HepG2 (cell line): ENCODE measurements around the gene CDK1. TPM values are rescaled to one million over a fixed set of nuclear protein-coding genes. Genes with fewer than 3 reads are reported as not detected.

Experiments
- ATAC-seq: fragments of 200-7000 bp; cut with Tn5 transposase; 3 replicates; pipeline ENCODE4 v1.9.1; 2020; ENCODE audit warnings: mild to moderate bottlenecking, moderate library complexity
- BruUV-seq: library from RNA; stranded (reverse); fragments of 400-500 nt; replicated peaks from 2 replicates; lab custom pipeline; 2021; lab: Mats Ljungman, UMichigan
- CTCF ChIA-PET: fragments of 300-600 bp; formaldehyde crosslinking; extraction: SDS; loops from one replicate; lab custom pipeline; 2021; ENCODE audit warnings: low total read pairs, inconsistent platforms, low intra/inter-chr PET ratio; lab: Yijun Ruan, JAX
- POLR2A ChIA-PET: fragments of 350-600 bp; sonication (Branson Sonifier 250); formaldehyde crosslinking; loops from one replicate; lab custom pipeline; 2020; ENCODE audit warnings: antibody characterized with exemption, inconsistent platforms; lab: Yijun Ruan, JAX
- DNase-seq: peaks from one replicate; pipeline ENCODE4 v3.0.0-alpha.2; 2015; ENCODE audit warnings: low spot score
- FAIRE-seq: peaks from 3 replicates; lab custom pipeline; 2011; peaks lifted over from hg19 to GRCh38; lab: Jason Lieb, UNC
- H2AFZ ChIP-seq: one replicate; pipeline ENCODE4 v1.6.1; 2011; ENCODE audit warnings: low read length, inconsistent platforms
- H3K27ac ChIP-seq: fragments of 300-600 bp; 3 replicates; pipeline ENCODE4 v1.8.0; 2011; ENCODE audit warnings: mixed run types, mild to moderate bottlenecking, mixed read lengths, low read length, inconsistent platforms; ENCODE audit not compliant: insufficient read depth; ENCODE audit errors: extremely low read length
- H3K27me3 ChIP-seq, 2 experiments: fragments of 200-600 bp in 1 of 2; 2 replicates in 1 of 2; 3 replicates in 1 of 2; pipeline versions ENCODE4 v1.6.0 to v1.8.0; 2011; ENCODE audit warnings: low read length in 2 of 2, mild to moderate bottlenecking in 2 of 2, moderate library complexity in 2 of 2, inconsistent platforms in 1 of 2; ENCODE audit not compliant: insufficient read depth in 2 of 2, control insufficient read depth in 1 of 2
- H3K36me3 ChIP-seq, 2 experiments: fragments of 200-600 bp in 1 of 2; replicated peaks in 1 of 2; 2 replicates in 1 of 2; 3 replicates in 1 of 2; pipeline versions ENCODE4 v1.5.1 to v1.8.0; 2011; ENCODE audit warnings: low read length in 2 of 2, inconsistent platforms in 1 of 2; ENCODE audit not compliant: insufficient read depth in 2 of 2, control insufficient read depth in 1 of 2
- H3K4me1 ChIP-seq: 2 replicates; pipeline ENCODE4 v1.5.1; 2012; ENCODE audit warnings: low read length, inconsistent platforms; ENCODE audit not compliant: insufficient read depth
- H3K4me2 ChIP-seq: 2 replicates; pipeline ENCODE4 v1.6.0; 2011; ENCODE audit warnings: low read depth, low read length, inconsistent platforms
- H3K4me3 ChIP-seq, 3 experiments: fragments of 200-600 bp in 1 of 3; sonication (generic), shearing (Covaris generic) in 1 of 3; replicated peaks in 1 of 3; 2 replicates each; pipeline ENCODE4 v1.5.1; 2011 to 2016; ENCODE audit warnings: low read length in 3 of 3, inconsistent platforms in 2 of 3, low read depth in 2 of 3, mild to moderate bottlenecking in 2 of 3, control low read depth in 1 of 3, mixed read lengths in 1 of 3; ENCODE audit not compliant: insufficient read depth in 1 of 3
- H3K79me2 ChIP-seq: one replicate; pipeline ENCODE4 v1.6.1; 2011; ENCODE audit warnings: low read length, inconsistent platforms; ENCODE audit not compliant: insufficient read depth
- H3K9ac ChIP-seq: 2 replicates; pipeline ENCODE4 v1.6.0; 2011; ENCODE audit warnings: mild to moderate bottlenecking, low read depth, low read length, inconsistent platforms; ENCODE audit not compliant: insufficient read depth
- H3K9me3 ChIP-seq: 2 replicates; pipeline ENCODE4 v1.5.1; 2012; ENCODE audit warnings: mild to moderate bottlenecking, low read length
- H4K20me1 ChIP-seq: 2 replicates; pipeline ENCODE4 v1.6.0; 2011; ENCODE audit warnings: inconsistent platforms, mild to moderate bottlenecking, low read length, moderate library complexity; ENCODE audit not compliant: insufficient read depth
- ADNP ChIP-seq: sonication (generic); formaldehyde crosslinking; IDR thresholded peaks from 2 replicates; pipeline ENCODE4 v1.4.0; 2020; ENCODE audit warnings: missing genetic modification reagents
- BRCA1 ChIP-seq: sonication (generic); formaldehyde crosslinking; IDR thresholded peaks from 2 replicates; pipeline ENCODE4 v1.4.0; 2020; ENCODE audit warnings: missing genetic modification reagents
- HDAC6 ChIP-seq: fragments of 200-600 bp; sonication (generic); IDR thresholded peaks from 2 replicates; pipeline ENCODE4 v1.7.0; 2017; ENCODE audit warnings: mild to moderate bottlenecking, antibody characterized with exemption, low read length, low read depth
- HNRNPLL ChIP-seq: fragments of 200-400 bp; formaldehyde crosslinking; IDR thresholded peaks from 2 replicates; pipeline ENCODE4 v1.6.1; 2017; ENCODE audit warnings: mild to moderate bottlenecking, low read depth, low read length; ENCODE audit not compliant: poor library complexity, severe bottlenecking
- MAFG ChIP-seq: sonication (generic); formaldehyde crosslinking; IDR thresholded peaks from 2 replicates; pipeline ENCODE4 v1.5.1; 2020; ENCODE audit warnings: mild to moderate bottlenecking, missing genetic modification reagents
- MIXL1 ChIP-seq: IDR thresholded peaks from 2 replicates; pipeline ENCODE4 v1.6.1; 2016
- NBN ChIP-seq: fragments of 450-650 bp; conservative IDR thresholded peaks from 2 replicates; pipeline ENCODE4 v1.6.1; 2017
- POLR2G ChIP-seq: fragments of 200-400 bp; formaldehyde crosslinking; IDR thresholded peaks from 2 replicates; pipeline ENCODE4 v1.6.1; 2018; ENCODE audit warnings: mild to moderate bottlenecking, low read depth, low read length, moderate library complexity
- SP140L ChIP-seq: sonication (generic); formaldehyde crosslinking; IDR thresholded peaks from 2 replicates; pipeline ENCODE4 v1.4.0; 2020; ENCODE audit warnings: missing genetic modification reagents, borderline replicate concordance
- ZFP36 ChIP-seq: fragments of 150-350 bp; IDR thresholded peaks from 2 replicates; pipeline ENCODE4 v1.6.1; 2018; ENCODE audit warnings: borderline replicate concordance, low read length, low read depth; ENCODE audit not compliant: partially characterized antibody
- ZMAT3 ChIP-seq: sonication (generic); formaldehyde crosslinking; conservative IDR thresholded peaks from 2 replicates; pipeline ENCODE4 v1.7.0; 2021; ENCODE audit warnings: missing genetic modification reagents
- ZNF121 ChIP-seq: sonication (generic); formaldehyde crosslinking; IDR thresholded peaks from 2 replicates; pipeline ENCODE4 v1.5.0; 2020; ENCODE audit warnings: mild to moderate bottlenecking, missing genetic modification reagents
- ZNF629 ChIP-seq: sonication (generic); formaldehyde crosslinking; conservative IDR thresholded peaks from 2 replicates; pipeline ENCODE4 v1.5.0; 2020; ENCODE audit warnings: missing genetic modification reagents
- ZNF720 ChIP-seq: sonication (generic); formaldehyde crosslinking; IDR thresholded peaks from 2 replicates; pipeline ENCODE4 v1.4.0; 2020; ENCODE audit warnings: missing genetic modification reagents
- ZSCAN31 ChIP-seq: sonication (generic); formaldehyde crosslinking; IDR thresholded peaks from 2 replicates; pipeline ENCODE4 v1.5.0; 2020; ENCODE audit warnings: low read depth, mild to moderate bottlenecking, missing genetic modification reagents
- WGBS: methylation state at CpG from one replicate; pipeline ENCODE4 v1.1.6; 2017; ENCODE audit warnings: low lambda C conversion rate; 5-methylcytosine and 5-hydroxymethylcytosine counted together
- in situ Hi-C: cut with HindIII; loops from 2 replicates; pipeline ENCODE4 v1.10.0; 2017; ENCODE audit warnings: low pct_unique_long_range_greater_than_20kb; ENCODE audit not compliant: extremely low pct_ligation_motif_present
- intact Hi-C: fragments of 100-400 bp; cut with micrococcal nuclease; formaldehyde crosslinking; loops from one replicate; pipeline ENCODE4 v1.10.0; 2022; ENCODE audit not compliant: unreplicated experiment
- polyA plus RNA-seq, 8 experiments: library from polyadenylated mRNA; depleted of rRNA in 3 of 8; stranded (reverse) in 7 of 8; unstranded in 1 of 8; fragments of >200 nt; fragmentation: Illumina TruSeq in 4 of 8; extraction: Trizol in 4 of 8; gene quantifications; 2 replicates each; pipeline versions ENCODE4 v1.2.1 to v1.2.3, GENCODE V29; 2011 to 2016; ENCODE audit warnings: low read depth in 4 of 8, missing spikeins in 1 of 8, mixed read lengths in 1 of 8; ENCODE audit not compliant: insufficient read depth in 1 of 8
- total RNA-seq, 5 experiments: library from RNA; depleted of rRNA; stranded (reverse); fragments of >200 nt; fragmentation: Illumina TruSeq; extraction: Trizol; gene quantifications; 2 replicates each; pipeline ENCODE4 v1.2.3, GENCODE V29; 2016; ENCODE audit warnings: low read depth in 1 of 5
- TF ChIP-seq, protein P1 (sequence below): sonication (generic); formaldehyde crosslinking; conservative IDR thresholded peaks from 2 replicates; pipeline ENCODE4 v1.8.1; 2023; ENCODE audit warnings: missing genetic modification reagents
- TF ChIP-seq, protein P2 (sequence below): sonication (generic); formaldehyde crosslinking; IDR thresholded peaks from 2 replicates; pipeline ENCODE4 v1.9.0; 2021; ENCODE audit warnings: missing genetic modification reagents, mild to moderate bottlenecking, borderline replicate concordance
- TF ChIP-seq, protein P3 (sequence below): sonication (generic); formaldehyde crosslinking; IDR thresholded peaks from 2 replicates; pipeline ENCODE4 v1.5.0; 2020; ENCODE audit warnings: mild to moderate bottlenecking, low read depth, missing genetic modification reagents, borderline replicate concordance
- TF ChIP-seq, protein P4 (sequence below): sonication (generic); formaldehyde crosslinking; IDR thresholded peaks from 2 replicates; pipeline ENCODE4 v1.5.0; 2020; ENCODE audit warnings: missing genetic modification reagents
- TF ChIP-seq, protein P5 (sequence below): sonication (generic); formaldehyde crosslinking; conservative IDR thresholded peaks from 2 replicates; pipeline ENCODE4 v1.8.0; 2022; ENCODE audit warnings: missing genetic modification reagents

CDK1 gene
- total and polyA plus RNA-seq, 2 of the 13 experiments (the other 11 are each of a cell fraction or from before 2014, with no cell fraction given): 42.6 to 132 TPM

DNA sequence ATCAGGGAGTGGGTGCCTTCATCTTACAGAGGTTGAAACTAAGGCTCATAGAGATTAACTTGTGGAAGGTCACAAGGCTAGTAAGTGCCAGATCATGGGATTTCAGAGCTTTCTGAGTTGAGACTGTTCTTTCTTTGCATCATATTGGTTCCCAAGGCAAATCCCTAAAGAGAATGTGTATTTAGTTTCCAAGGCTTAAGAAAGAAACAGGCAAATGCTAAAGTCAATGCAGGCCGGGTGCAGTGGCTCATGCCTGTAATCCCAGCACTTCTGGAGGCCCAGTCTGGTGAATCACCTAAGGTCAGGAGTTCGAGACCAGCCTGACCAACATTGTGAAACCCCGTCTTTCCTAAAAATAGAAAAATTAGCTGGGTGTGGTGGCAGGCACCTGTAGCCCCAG is 19.8 kb downstream of the CDK1 start (continued):
- TF ChIP-seq, protein P1, sequence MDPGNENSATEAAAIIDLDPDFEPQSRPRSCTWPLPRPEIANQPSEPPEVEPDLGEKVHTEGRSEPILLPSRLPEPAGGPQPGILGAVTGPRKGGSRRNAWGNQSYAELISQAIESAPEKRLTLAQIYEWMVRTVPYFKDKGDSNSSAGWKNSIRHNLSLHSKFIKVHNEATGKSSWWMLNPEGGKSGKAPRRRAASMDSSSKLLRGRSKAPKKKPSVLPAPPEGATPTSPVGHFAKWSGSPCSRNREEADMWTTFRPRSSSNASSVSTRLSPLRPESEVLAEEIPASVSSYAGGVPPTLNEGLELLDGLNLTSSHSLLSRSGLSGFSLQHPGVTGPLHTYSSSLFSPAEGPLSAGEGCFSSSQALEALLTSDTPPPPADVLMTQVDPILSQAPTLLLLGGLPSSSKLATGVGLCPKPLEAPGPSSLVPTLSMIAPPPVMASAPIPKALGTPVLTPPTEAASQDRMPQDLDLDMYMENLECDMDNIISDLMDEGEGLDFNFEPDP (CRISPR knock-in tag): no peak
- TF ChIP-seq SP140L (CRISPR knock-in tag) (no peak), ZNF720 (CRISPR knock-in tag) (no peak)
- TF ChIP-seq, protein P2, sequence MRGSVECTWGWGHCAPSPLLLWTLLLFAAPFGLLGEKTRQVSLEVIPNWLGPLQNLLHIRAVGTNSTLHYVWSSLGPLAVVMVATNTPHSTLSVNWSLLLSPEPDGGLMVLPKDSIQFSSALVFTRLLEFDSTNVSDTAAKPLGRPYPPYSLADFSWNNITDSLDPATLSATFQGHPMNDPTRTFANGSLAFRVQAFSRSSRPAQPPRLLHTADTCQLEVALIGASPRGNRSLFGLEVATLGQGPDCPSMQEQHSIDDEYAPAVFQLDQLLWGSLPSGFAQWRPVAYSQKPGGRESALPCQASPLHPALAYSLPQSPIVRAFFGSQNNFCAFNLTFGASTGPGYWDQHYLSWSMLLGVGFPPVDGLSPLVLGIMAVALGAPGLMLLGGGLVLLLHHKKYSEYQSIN: no peak

DNA sequence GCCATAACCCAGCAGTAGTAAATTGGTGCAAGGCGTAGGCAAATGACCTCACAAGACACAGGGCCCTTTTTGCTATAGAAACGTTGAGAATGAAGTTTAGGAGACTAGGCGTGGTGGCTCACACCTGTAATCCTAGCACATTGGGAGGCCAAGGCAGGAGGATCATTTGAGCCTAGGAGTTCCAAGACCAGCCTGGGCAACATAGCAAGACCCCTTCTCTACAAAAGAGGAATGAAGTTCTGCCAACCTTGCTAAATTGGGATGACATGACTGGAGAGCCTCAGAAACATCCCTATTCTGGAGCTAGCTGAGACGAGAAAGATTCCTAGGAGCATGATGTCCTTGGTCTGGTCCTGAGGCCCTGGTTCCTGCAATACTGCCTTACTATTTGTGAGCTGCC is 20.6 kb downstream of the CDK1 start:
- in situ Hi-C loops: no loop called here
- TF ChIP-seq MIXL1: no peak
- TF ChIP-seq HNRNPLL: no peak
- TF ChIP-seq, protein P3, sequence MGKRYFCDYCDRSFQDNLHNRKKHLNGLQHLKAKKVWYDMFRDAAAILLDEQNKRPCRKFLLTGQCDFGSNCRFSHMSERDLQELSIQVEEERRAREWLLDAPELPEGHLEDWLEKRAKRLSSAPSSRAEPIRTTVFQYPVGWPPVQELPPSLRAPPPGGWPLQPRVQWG (CRISPR knock-in tag): no peak
- TF ChIP-seq ZNF121 (CRISPR knock-in tag): peak; percentile 71
- TF ChIP-seq, protein P4, sequence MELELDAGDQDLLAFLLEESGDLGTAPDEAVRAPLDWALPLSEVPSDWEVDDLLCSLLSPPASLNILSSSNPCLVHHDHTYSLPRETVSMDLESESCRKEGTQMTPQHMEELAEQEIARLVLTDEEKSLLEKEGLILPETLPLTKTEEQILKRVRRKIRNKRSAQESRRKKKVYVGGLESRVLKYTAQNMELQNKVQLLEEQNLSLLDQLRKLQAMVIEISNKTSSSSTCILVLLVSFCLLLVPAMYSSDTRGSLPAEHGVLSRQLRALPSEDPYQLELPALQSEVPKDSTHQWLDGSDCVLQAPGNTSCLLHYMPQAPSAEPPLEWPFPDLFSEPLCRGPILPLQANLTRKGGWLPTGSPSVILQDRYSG (CRISPR knock-in tag): no peak
- TF ChIP-seq ZMAT3: no peak
- no peak for TF ChIP-seq BRCA1 (CRISPR knock-in tag)
- TF ChIP-seq, protein P5, sequence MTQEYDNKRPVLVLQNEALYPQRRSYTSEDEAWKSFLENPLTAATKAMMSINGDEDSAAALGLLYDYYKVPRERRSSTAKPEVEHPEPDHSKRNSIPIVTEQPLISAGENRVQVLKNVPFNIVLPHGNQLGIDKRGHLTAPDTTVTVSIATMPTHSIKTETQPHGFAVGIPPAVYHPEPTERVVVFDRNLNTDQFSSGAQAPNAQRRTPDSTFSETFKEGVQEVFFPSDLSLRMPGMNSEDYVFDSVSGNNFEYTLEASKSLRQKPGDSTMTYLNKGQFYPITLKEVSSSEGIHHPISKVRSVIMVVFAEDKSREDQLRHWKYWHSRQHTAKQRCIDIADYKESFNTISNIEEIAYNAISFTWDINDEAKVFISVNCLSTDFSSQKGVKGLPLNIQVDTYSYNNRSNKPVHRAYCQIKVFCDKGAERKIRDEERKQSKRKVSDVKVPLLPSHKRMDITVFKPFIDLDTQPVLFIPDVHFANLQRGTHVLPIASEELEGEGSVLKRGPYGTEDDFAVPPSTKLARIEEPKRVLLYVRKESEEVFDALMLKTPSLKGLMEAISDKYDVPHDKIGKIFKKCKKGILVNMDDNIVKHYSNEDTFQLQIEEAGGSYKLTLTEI (CRISPR knock-in tag): no peak
- TF ChIP-seq ZNF629 (CRISPR knock-in tag): no peak
- no peak for TF ChIP-seq ZSCAN31 (CRISPR knock-in tag)
- TF ChIP-seq MAFG (CRISPR knock-in tag): no peak
- no peak for TF ChIP-seq NBN
- no peak for TF ChIP-seq ADNP (CRISPR knock-in tag)
- TF ChIP-seq POLR2G: peak; percentile 31; the same call in 1 of the 2 replicates
- TF ChIP-seq ZFP36: no peak
- no peak for TF ChIP-seq HDAC6
- TF ChIP-seq, all 625 proteins: peak for 2
- no peak overlapping the region for H3K9ac ChIP-seq
- no peaks in the 10 kb centered on the region for H3K79me2 ChIP-seq
- POLR2A ChIA-PET: no interaction called here
- no peak for DNase-seq
- no peak overlapping the region for H3K4me2 ChIP-seq
- no TSS peak for BruUV-seq
- WGBS: 71% methylated on average over 4 of the region's 4 CpGs
- H3K36me3 ChIP-seq: peaks cover 3 to 12% of the 10 kb centered on the region in 2 experiments; a peak in 4 of 5 replicates
- no peaks in the 10 kb centered on the region for H3K9me3 ChIP-seq
- no peak overlapping the region for H2AFZ ChIP-seq
- CTCF ChIA-PET: no interaction called here
- H3K4me1 ChIP-seq: peaks cover 39% of the 10 kb centered on the region
- no peak overlapping the region for H3K27ac ChIP-seq
- H4K20me1 ChIP-seq: no peaks in the 10 kb centered on the region
- no peak for FAIRE-seq
- H3K4me3 ChIP-seq: no peak overlapping the region
- intact Hi-C loops: no loop called here
- no peak for ATAC-seq
- H3K27me3 ChIP-seq: no peaks in the 10 kb centered on the region
